HL-60 (cell line): ENCODE results near the gene FCN2.

Source experiments
- SPI1 ChIP-seq: IDR thresholded peaks from 2 replicates; pipeline ENCODE4 v1.6.1; 2012; ENCODE audit warnings: low read depth, mild to moderate bottlenecking, borderline replicate concordance
- TF ChIP-seq, protein P1 (sequence below): IDR thresholded peaks from one replicate; pipeline ENCODE4 v1.5.1; 2011; ENCODE audit warnings: low read length, control low read depth, inconsistent platforms; ENCODE audit not compliant: insufficient read depth
- TF ChIP-seq, protein P2 (sequence below): IDR thresholded peaks from 2 replicates; pipeline ENCODE4 v1.6.1; 2012; ENCODE audit warnings: low read depth; ENCODE audit not compliant: insufficient replicate concordance

DNA sequence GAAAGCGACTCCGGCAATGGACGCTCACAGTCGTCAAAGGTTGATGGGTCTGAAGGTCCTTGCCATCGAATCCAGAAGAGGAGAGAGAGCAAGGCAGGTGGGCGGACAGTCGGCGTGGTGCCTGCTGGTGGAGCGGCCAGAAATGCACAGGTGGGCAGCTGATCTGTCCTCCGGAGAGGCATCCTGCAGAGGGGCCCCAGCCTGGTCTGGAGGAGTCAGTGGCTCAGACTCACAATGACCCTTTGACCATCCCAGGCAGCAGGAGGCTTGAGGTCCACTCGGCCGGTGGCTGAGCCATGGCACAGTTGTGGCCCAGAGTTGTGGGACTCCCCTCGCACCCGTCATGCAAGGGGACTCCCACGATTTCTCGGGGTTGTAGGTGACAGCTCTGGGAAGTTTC is 34.4 kb upstream of the FCN2 start:
- TF ChIP-seq, protein P1, sequence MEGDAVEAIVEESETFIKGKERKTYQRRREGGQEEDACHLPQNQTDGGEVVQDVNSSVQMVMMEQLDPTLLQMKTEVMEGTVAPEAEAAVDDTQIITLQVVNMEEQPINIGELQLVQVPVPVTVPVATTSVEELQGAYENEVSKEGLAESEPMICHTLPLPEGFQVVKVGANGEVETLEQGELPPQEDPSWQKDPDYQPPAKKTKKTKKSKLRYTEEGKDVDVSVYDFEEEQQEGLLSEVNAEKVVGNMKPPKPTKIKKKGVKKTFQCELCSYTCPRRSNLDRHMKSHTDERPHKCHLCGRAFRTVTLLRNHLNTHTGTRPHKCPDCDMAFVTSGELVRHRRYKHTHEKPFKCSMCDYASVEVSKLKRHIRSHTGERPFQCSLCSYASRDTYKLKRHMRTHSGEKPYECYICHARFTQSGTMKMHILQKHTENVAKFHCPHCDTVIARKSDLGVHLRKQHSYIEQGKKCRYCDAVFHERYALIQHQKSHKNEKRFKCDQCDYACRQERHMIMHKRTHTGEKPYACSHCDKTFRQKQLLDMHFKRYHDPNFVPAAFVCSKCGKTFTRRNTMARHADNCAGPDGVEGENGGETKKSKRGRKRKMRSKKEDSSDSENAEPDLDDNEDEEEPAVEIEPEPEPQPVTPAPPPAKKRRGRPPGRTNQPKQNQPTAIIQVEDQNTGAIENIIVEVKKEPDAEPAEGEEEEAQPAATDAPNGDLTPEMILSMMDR: no peak
- TF ChIP-seq, protein P2, sequence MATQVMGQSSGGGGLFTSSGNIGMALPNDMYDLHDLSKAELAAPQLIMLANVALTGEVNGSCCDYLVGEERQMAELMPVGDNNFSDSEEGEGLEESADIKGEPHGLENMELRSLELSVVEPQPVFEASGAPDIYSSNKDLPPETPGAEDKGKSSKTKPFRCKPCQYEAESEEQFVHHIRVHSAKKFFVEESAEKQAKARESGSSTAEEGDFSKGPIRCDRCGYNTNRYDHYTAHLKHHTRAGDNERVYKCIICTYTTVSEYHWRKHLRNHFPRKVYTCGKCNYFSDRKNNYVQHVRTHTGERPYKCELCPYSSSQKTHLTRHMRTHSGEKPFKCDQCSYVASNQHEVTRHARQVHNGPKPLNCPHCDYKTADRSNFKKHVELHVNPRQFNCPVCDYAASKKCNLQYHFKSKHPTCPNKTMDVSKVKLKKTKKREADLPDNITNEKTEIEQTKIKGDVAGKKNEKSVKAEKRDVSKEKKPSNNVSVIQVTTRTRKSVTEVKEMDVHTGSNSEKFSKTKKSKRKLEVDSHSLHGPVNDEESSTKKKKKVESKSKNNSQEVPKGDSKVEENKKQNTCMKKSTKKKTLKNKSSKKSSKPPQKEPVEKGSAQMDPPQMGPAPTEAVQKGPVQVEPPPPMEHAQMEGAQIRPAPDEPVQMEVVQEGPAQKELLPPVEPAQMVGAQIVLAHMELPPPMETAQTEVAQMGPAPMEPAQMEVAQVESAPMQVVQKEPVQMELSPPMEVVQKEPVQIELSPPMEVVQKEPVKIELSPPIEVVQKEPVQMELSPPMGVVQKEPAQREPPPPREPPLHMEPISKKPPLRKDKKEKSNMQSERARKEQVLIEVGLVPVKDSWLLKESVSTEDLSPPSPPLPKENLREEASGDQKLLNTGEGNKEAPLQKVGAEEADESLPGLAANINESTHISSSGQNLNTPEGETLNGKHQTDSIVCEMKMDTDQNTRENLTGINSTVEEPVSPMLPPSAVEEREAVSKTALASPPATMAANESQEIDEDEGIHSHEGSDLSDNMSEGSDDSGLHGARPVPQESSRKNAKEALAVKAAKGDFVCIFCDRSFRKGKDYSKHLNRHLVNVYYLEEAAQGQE: no peak
- TF ChIP-seq SPI1: no peak
